A172 (cell line): ENCODE results near the gene PRKG1. TPM values are rescaled to one million over a fixed set of nuclear protein-coding genes. Genes with fewer than 3 reads are reported as not detected.
"Not testable (repeated sequence)": the region's sequence is repeated elsewhere in the genome, so short reads cannot be mapped to it uniquely, and the experiment has no call there.

ENCODE experiments used
- DNase-seq: peaks from one replicate; pipeline ENCODE4 v3.0.0-alpha.2; 2015; ENCODE audit warnings: low spot score
- total RNA-seq: library from RNA; depleted of rRNA; stranded (reverse); fragments of >200 nt; shearing (Covaris generic); gene quantifications from 2 replicates; pipeline ENCODE4 v1.2.3, GENCODE V29; 2014

Gene PRKG1
- total RNA-seq, 1 experiment from 2014 or later: 0.22 TPM

- DNase-seq: no peak
These were observed 578.7 kb downstream of the PRKG1 start for GRCh38 chr10:51653025-51653424.

GRCh38 chr10:51654918-51655317 lies 580.6 kb downstream of the PRKG1 start:
- no peak for DNase-seq

GRCh38 chr10:51656503-51656902 lies 582.2 kb downstream of the PRKG1 start:
- DNase-seq: no peak

GRCh38 chr10:51658000-51658399 lies 583.7 kb downstream of the PRKG1 start:
- no peak for DNase-seq

- no peak for DNase-seq
These were observed 585.1 kb downstream of the PRKG1 start for GRCh38 chr10:51659344-51659743.

DNA sequence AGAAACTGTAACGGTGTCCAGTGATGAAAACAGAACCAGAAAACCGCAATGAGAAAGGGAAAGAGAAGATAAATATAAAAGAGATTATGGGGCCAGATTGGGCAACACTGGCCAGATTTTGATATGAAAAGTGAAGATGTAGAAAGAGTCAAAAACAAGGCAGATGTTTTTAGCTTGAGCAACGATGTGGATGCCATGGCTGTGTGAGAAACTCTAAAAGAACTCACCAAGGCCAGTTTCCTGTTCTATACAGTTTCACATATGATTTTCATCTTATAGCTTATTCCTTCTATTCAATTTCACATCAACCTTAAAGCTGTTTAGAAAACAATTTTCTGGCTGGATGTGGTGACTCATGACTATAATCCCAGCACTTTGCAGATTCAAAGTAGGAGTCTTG lies 588.8 kb downstream of the PRKG1 start:
- DNase-seq: no peak

DNA sequence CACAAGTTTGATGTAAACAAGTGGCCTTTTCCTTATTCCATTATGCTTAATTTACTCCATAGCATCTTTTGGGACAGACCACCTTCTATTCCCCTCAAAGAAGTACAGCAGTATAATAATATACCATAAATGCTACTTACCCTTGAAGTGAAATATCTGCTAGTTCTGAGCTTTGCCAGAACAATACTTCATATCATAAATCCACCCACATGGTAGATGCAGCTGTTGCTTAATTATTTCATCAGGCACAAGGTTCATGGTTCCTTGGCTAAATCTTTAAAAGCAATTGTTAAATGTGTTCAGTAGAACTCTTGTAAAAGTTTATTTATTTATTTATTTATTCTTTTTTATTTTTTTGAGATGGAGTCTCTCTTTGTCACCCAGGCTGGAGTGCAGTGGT lies 592.2 kb downstream of the PRKG1 start:
- no peak for DNase-seq

- DNase-seq: no peak
These were observed 593.5 kb downstream of the PRKG1 start for GRCh38 chr10:51667678-51668335.

- no peak for DNase-seq
These were observed 594.0 kb downstream of the PRKG1 start for GRCh38 chr10:51668336-51668689.

DNA sequence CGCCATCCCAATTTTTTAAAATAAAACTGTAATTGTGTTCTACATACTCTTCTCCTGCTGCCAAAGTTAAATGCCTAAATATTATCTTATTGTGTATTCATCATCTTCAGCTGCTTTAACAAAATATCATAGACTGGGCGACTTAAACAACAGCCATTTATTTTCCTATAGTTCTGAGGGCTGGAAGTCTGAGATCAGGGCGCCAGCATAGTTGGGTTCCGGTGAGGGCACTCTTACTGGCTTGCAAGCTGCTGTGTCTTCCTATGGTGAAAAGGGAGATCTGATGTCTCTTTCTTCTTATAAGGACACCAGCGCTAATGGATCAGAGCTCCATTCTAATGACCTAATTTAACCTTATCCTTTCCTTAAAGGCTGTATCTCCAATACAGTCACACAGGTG lies 594.8 kb downstream of the PRKG1 start:
- no peak for DNase-seq

DNA sequence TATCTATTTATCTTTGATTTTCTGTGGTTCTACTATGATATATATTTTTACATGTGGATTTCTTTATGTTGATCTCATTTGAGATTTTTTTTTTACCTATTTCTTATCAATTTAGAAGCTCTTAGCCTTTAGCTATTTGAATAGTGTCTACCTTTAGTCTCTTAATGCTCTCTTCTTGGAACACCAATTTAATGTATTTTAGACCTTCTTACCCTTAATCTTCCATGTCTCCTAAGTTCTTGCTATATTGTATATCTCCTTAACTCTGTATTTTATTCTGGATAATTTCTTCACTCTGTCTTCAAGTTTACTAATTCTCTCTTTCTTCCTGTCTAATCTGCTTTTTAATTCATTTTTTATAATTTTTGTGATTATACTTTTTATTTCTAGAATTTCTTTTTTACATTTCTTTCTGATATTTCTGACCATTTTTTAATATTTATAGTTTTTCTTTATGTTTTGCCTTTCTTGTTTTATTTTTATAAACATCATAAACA lies 597.8 kb downstream of the PRKG1 start:
- no peak for DNase-seq

DNA sequence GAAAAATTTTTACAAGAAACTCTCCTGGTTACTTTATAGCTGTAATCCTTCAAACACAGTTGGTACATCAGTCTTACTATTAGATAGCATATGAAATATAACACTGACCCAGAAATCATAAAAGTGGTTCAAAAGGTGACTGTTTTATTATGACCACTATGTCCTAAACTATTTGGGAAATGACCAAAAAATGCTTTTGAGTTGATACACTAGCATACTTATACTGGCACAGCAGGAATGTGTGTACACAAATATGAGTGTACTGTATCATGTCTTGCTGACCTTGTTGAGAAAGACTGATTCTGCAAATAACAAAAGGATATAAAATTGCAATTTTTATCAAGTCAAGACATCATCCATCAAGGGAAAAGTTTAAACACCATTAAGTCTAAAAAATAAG lies 600.8 kb downstream of the PRKG1 start:
- DNase-seq: no peak

GRCh38 chr10:51679841-51680240 lies 605.6 kb downstream of the PRKG1 start:
- no peak for DNase-seq

GRCh38 chr10:51683031-51683691 lies 608.9 kb downstream of the PRKG1 start:
- DNase-seq: no peak

GRCh38 chr10:51685768-51686167 lies 611.5 kb downstream of the PRKG1 start:
- no peak for DNase-seq

GRCh38 chr10:51687296-51687695 lies 613.0 kb downstream of the PRKG1 start:
- DNase-seq: no peak

DNA sequence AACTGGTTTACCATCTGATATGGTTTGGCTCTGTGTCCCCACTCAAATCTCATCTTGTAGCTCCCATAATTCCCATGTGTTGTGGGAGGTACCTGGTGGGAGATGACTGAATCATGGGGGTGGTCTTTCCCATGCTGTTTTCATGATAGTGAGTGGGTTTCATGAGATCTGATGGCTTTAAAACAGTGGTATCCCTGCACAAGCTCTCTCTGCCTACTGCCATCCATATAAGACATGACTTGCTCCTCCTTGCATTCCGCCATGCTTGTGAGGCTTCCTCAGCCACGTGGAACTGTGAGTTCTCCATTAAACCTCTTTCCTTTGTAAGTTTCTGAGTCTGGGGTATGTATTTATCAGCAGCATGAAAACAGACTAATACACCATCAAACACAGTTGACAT lies 614.5 kb downstream of the PRKG1 start:
- DNase-seq: not testable (repeated sequence)

- no peak for DNase-seq
These were observed 615.2 kb downstream of the PRKG1 start for GRCh38 chr10:51689536-51689935.

- DNase-seq: no peak
These were observed 616.8 kb downstream of the PRKG1 start for GRCh38 chr10:51691135-51691534.

- DNase-seq: no peak
These were observed 619.9 kb downstream of the PRKG1 start for GRCh38 chr10:51694086-51694768.

- no peak for DNase-seq
These were observed 622.0 kb downstream of the PRKG1 start for GRCh38 chr10:51696251-51696650.

DNA sequence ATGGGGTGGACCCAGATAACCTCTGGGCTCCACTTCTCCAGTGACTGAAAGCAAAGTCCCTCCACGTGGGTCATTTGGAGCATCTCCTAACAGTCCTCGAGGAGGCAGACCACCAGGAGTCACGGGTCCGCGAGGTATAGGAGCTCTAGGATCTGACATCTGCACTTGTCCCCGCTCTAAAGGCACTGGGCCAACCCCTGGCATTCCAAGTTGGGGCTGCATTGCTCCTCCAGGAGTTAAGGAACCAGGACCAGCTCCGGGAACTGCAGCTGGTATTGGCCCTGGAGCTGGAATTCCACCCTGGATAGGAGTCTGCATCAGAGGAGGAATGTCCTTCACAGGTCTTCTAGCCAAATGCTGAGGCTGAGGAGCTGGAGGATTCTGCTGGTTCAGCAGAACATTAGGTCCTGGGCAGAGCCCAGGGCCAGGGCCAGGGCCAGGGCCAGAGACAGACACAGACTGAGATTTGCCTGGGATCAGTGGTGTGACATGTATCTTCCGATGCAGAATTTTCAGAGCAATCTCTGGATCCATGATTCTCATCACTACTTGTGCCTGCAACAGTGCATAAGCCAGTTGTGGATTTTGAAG lies 624.3 kb downstream of the PRKG1 start:
- no peak for DNase-seq

DNA sequence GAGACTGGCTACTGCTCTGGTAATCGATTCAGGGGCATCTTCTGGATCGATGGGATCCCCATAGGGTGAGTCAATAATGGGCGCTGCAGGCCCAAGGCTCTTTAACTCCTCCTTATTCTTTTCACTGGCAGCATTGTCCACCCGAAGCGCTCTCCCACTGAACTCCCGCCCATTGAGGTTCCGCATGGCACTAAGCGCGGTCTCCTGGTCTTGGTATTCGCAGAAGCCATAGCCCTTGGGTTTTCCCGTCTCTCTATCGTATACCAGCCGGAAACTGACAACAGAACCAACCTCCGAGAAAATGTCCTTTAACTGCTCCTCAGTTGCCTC lies 624.8 kb downstream of the PRKG1 start:
- DNase-seq: no peak
